HEK293 (cell line): ENCODE results near the gene MAN1B1.

Experiments used
- ZNF133 ChIP-seq: fragments of 450-650 bp; formaldehyde crosslinking; IDR thresholded peaks from 2 replicates; pipeline ENCODE4 v1.5.1; 2016; ENCODE audit warnings: missing biosample characterization, missing genetic modification characterization
- ZNF423 ChIP-seq: fragments of 450-650 bp; formaldehyde crosslinking; IDR thresholded peaks from 2 replicates; pipeline ENCODE4 v1.5.1; 2016; ENCODE audit warnings: missing biosample characterization, missing genetic modification characterization
- ZNF76 ChIP-seq: fragments of 450-650 bp; formaldehyde crosslinking; IDR thresholded peaks from 2 replicates; pipeline ENCODE4; 2016; ENCODE audit warnings: low read depth, missing biosample characterization, missing genetic modification characterization, borderline replicate concordance
- TF ChIP-seq, protein P1 (sequence below): fragments of 450-650 bp; formaldehyde crosslinking; conservative IDR thresholded peaks from 2 replicates; pipeline ENCODE4 v1.5.1; 2016; ENCODE audit warnings: low read depth, missing biosample characterization, missing genetic modification characterization
- TF ChIP-seq, protein P2 (sequence below): fragments of 450-650 bp; formaldehyde crosslinking; IDR thresholded peaks from 2 replicates; pipeline ENCODE4 v1.5.1; 2016; ENCODE audit warnings: missing biosample characterization, missing genetic modification characterization
- TF ChIP-seq, protein P3 (sequence below): fragments of 450-650 bp; formaldehyde crosslinking; IDR thresholded peaks from 2 replicates; pipeline ENCODE4 v1.5.1; 2016; ENCODE audit warnings: missing biosample characterization, missing genetic modification characterization

DNA sequence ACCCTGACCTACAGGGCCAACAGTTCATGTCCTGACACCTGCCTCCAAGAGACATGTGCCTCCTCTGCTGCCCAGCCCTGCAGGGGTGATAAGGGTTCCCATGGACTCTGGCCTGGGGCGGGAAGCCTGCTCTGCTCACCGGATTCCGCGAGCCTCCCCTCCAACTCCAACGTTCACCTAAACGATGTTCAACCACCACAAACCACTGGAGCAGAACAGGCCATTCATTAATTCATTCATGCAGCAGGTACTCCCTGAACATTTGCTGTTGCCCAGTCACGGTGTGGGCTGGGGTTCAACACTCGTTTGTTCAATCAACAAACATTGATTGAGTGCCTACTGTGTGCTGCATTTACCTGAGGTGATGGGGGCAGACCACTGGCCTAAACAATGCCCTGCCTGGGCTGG is 12.8 kb upstream of the MAN1B1 start:
- TF ChIP-seq ZNF76 (no peak), ZNF423 (tag by site-specific recombination) (no peak), ZNF133 (tag by site-specific recombination) (no peak)
- TF ChIP-seq, protein P1, sequence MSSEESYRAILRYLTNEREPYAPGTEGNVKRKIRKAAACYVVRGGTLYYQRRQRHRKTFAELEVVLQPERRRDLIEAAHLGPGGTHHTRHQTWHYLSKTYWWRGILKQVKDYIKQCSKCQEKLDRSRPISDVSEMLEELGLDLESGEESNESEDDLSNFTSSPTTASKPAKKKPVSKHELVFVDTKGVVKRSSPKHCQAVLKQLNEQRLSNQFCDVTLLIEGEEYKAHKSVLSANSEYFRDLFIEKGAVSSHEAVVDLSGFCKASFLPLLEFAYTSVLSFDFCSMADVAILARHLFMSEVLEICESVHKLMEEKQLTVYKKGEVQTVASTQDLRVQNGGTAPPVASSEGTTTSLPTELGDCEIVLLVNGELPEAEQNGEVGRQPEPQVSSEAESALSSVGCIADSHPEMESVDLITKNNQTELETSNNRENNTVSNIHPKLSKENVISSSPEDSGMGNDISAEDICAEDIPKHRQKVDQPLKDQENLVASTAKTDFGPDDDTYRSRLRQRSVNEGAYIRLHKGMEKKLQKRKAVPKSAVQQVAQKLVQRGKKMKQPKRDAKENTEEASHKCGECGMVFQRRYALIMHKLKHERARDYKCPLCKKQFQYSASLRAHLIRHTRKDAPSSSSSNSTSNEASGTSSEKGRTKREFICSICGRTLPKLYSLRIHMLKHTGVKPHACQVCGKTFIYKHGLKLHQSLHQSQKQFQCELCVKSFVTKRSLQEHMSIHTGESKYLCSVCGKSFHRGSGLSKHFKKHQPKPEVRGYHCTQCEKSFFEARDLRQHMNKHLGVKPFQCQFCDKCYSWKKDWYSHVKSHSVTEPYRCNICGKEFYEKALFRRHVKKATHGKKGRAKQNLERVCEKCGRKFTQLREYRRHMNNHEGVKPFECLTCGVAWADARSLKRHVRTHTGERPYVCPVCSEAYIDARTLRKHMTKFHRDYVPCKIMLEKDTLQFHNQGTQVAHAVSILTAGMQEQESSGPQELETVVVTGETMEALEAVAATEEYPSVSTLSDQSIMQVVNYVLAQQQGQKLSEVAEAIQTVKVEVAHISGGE (tag by site-specific recombination) = no peak
- TF ChIP-seq, protein P2, sequence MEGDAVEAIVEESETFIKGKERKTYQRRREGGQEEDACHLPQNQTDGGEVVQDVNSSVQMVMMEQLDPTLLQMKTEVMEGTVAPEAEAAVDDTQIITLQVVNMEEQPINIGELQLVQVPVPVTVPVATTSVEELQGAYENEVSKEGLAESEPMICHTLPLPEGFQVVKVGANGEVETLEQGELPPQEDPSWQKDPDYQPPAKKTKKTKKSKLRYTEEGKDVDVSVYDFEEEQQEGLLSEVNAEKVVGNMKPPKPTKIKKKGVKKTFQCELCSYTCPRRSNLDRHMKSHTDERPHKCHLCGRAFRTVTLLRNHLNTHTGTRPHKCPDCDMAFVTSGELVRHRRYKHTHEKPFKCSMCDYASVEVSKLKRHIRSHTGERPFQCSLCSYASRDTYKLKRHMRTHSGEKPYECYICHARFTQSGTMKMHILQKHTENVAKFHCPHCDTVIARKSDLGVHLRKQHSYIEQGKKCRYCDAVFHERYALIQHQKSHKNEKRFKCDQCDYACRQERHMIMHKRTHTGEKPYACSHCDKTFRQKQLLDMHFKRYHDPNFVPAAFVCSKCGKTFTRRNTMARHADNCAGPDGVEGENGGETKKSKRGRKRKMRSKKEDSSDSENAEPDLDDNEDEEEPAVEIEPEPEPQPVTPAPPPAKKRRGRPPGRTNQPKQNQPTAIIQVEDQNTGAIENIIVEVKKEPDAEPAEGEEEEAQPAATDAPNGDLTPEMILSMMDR = no peak
- TF ChIP-seq, protein P3, sequence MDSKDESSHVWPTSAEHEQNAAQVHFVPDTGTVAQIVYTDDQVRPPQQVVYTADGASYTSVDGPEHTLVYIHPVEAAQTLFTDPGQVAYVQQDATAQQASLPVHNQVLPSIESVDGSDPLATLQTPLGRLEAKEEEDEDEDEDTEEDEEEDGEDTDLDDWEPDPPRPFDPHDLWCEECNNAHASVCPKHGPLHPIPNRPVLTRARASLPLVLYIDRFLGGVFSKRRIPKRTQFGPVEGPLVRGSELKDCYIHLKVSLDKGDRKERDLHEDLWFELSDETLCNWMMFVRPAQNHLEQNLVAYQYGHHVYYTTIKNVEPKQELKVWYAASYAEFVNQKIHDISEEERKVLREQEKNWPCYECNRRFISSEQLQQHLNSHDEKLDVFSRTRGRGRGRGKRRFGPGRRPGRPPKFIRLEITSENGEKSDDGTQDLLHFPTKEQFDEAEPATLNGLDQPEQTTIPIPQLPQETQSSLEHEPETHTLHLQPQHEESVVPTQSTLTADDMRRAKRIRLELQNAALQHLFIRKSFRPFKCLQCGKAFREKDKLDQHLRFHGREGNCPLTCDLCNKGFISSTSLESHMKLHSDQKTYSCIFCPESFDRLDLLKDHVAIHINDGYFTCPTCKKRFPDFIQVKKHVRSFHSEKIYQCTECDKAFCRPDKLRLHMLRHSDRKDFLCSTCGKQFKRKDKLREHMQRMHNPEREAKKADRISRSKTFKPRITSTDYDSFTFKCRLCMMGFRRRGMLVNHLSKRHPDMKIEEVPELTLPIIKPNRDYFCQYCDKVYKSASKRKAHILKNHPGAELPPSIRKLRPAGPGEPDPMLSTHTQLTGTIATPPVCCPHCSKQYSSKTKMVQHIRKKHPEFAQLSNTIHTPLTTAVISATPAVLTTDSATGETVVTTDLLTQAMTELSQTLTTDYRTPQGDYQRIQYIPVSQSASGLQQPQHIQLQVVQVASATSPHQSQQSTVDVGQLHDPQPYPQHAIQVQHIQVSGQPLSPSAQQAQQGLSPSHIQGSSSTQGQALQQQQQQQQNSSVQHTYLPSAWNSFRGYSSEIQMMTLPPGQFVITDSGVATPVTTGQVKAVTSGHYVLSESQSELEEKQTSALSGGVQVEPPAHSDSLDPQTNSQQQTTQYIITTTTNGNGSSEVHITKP (tag by site-specific recombination) = no peak
